ENCODE measurements around the gene SLC38A5. TPM values are rescaled to one million over a fixed set of nuclear protein-coding genes. Genes with fewer than 3 reads are reported as not detected.

SLC38A5 gene
- total RNA-seq, 1 experiment from 2014 or later, result 0.33 TPM

- no peaks in the 10 kb centered on the region for H3K9me3 Mint-ChIP-seq (ENCODE audit: low read depth, unreplicated experiment)
- peaks cover 29% of the 10 kb centered on the region for H3K4me1 Mint-ChIP-seq (ENCODE audit: low read depth, unreplicated experiment)
These were observed 18.0 kb upstream of the SLC38A5 start for GRCh38 chrX:48488034-48488433.

GRCh38 chrX:48487362-48487798 is 17.3 kb upstream of the SLC38A5 start:
- no peak for TF ChIP-seq CTCF (IDR thresholded peaks at IDR 0.05; ENCODE audit: unreplicated experiment)
- Mint-ChIP-seq H3K4me1 (ENCODE audit: low read depth, unreplicated experiment) (peaks cover 26% of the 10 kb centered on the region), H3K27ac (ENCODE audit: unreplicated experiment) (peak overlapping the region; percentile 98), H3K36me3 (ENCODE audit: insufficient read depth, unreplicated experiment) (peaks cover 27% of the 10 kb centered on the region), H3K27me3 (ENCODE audit: unreplicated experiment) (no peaks in the 10 kb centered on the region), H3K4me3 (ENCODE audit: low read depth, unreplicated experiment) (peak overlapping the region; percentile 43), H3K9me3 (ENCODE audit: low read depth, unreplicated experiment) (no peaks in the 10 kb centered on the region)
- no TSS peak for BruUV-seq (replicated peaks)
- intact Hi-C loops (cut with micrococcal nuclease; ENCODE audit: unreplicated experiment), result no loop called here
- peak; percentile 86 for DNase-seq
- CTCF ChIA-PET, result no interaction called here

More at GRCh38 chrX:48488034-48488433, 18.0 kb upstream of the SLC38A5 start:
- intact Hi-C loops (cut with micrococcal nuclease; ENCODE audit: unreplicated experiment), result no loop called here
- peak overlapping the region; percentile 98 for H3K27ac Mint-ChIP-seq (ENCODE audit: unreplicated experiment)
- H3K4me3 Mint-ChIP-seq (ENCODE audit: low read depth, unreplicated experiment), result no peak overlapping the region
- no peak for TF ChIP-seq CTCF (IDR thresholded peaks at IDR 0.05; ENCODE audit: unreplicated experiment)
- peaks cover 27% of the 10 kb centered on the region for H3K36me3 Mint-ChIP-seq (ENCODE audit: insufficient read depth, unreplicated experiment)
- CTCF ChIA-PET, result interaction anchor here (0.6 kb wide), 1 partner anchor 17 kb away, joined by 3 read pairs; no protein-coding TSS in a partner anchor
- no peaks in the 10 kb centered on the region for H3K27me3 Mint-ChIP-seq (ENCODE audit: unreplicated experiment)
- BruUV-seq (replicated peaks), result no TSS peak
- DNase-seq, result no peak

- Mint-ChIP-seq H3K9me3 (ENCODE audit: low read depth, unreplicated experiment) (no peaks in the 10 kb centered on the region), H3K36me3 (ENCODE audit: insufficient read depth, unreplicated experiment) (peaks cover 53% of the 10 kb centered on the region), H3K4me3 (ENCODE audit: low read depth, unreplicated experiment) (no peak overlapping the region), H3K27ac (ENCODE audit: unreplicated experiment) (no peak overlapping the region), H3K27me3 (ENCODE audit: unreplicated experiment) (no peaks in the 10 kb centered on the region), H3K4me1 (ENCODE audit: low read depth, unreplicated experiment) (peaks cover 27% of the 10 kb centered on the region)
- intact Hi-C loops (cut with micrococcal nuclease; ENCODE audit: unreplicated experiment), result no loop called here
- CTCF ChIA-PET, result no interaction called here
- TF ChIP-seq CTCF (IDR thresholded peaks at IDR 0.05; ENCODE audit: unreplicated experiment), result no peak
- no peak for DNase-seq
- no TSS peak for BruUV-seq (replicated peaks)
These were observed 12.5 kb upstream of the SLC38A5 start for GRCh38 chrX:48482526-48482925.

GRCh38 chrX:48480583-48480982 is 10.5 kb upstream of the SLC38A5 start:
- peaks cover 61% of the 10 kb centered on the region for H3K36me3 Mint-ChIP-seq (ENCODE audit: insufficient read depth, unreplicated experiment)
- no TSS peak for BruUV-seq (replicated peaks)

More at GRCh38 chrX:48480583-48480982, 10.5 kb upstream of the SLC38A5 start:
- TF ChIP-seq CTCF (IDR thresholded peaks at IDR 0.05; ENCODE audit: unreplicated experiment), result no peak
- Mint-ChIP-seq H3K9me3 (ENCODE audit: low read depth, unreplicated experiment) (no peaks in the 10 kb centered on the region), H3K27ac (ENCODE audit: unreplicated experiment) (peak overlapping the region; percentile 62), H3K27me3 (ENCODE audit: unreplicated experiment) (no peaks in the 10 kb centered on the region), H3K4me1 (ENCODE audit: low read depth, unreplicated experiment) (peaks cover 32% of the 10 kb centered on the region), H3K4me3 (ENCODE audit: low read depth, unreplicated experiment) (no peak overlapping the region)
- no peak for DNase-seq
- intact Hi-C loops (cut with micrococcal nuclease; ENCODE audit: unreplicated experiment), result no loop called here
- CTCF ChIA-PET, result no interaction called here

Data from Calu3 (cell line).